Heart left ventricle (tissue), 16 donors: Measurements from ENCODE around the gene RPP25L. TPM values are rescaled to one million over a fixed set of nuclear protein-coding genes. Genes with fewer than 3 reads are reported as not detected.
A peak's percentile ranks its signal among the peaks of the same experiment; 100 is the strongest.
"Not testable (repeated sequence)": the region's sequence is repeated elsewhere in the genome, so short reads cannot be mapped to it uniquely, and the experiment has no call there.

ENCODE experiments used
- ATAC-seq, 4 donors: fragments of 200-7000 bp; cut with Tn5 transposase; one replicate each; pipeline ENCODE4 v1.9.1; 2020 to 2022; ENCODE audit warnings: moderate library complexity in 4 of 4, mild to moderate bottlenecking in 3 of 4, moderate number of reproducible peaks in 1 of 4
- DNase-seq, 5 donors: peaks; one replicate each; pipeline ENCODE4 v3.0.0-alpha.2; 2020
- H3K27ac ChIP-seq, 12 donors: fragments of 200-600 bp; sonication (generic) in 4 of 12; one replicate each; pipeline versions ENCODE4 v1.5.0 to v1.8.0; 2016 to 2022; ENCODE audit warnings: mild to moderate bottlenecking in 2 of 12
- H3K27me3 ChIP-seq, 9 donors: fragments of 200-600 bp; sonication (generic) in 2 of 9; one replicate each; pipeline versions ENCODE4 v1.5.1 to v1.8.0; 2016 to 2022; ENCODE audit warnings: mild to moderate bottlenecking in 3 of 9
- H3K36me3 ChIP-seq, 9 donors: fragments of 200-600 bp; sonication (generic) in 2 of 9; one replicate each; pipeline versions ENCODE4 v1.5.0 to v1.8.0; 2018 to 2022; ENCODE audit warnings: mild to moderate bottlenecking in 2 of 9
- H3K4me1 ChIP-seq, 12 donors: fragments of 200-600 bp; sonication (generic) in 4 of 12; one replicate each; pipeline versions ENCODE4 v1.5.0 to v1.8.0; 2016 to 2022; ENCODE audit warnings: mild to moderate bottlenecking in 3 of 12
- H3K4me3 ChIP-seq, 12 donors: fragments of 200-600 bp; sonication (generic) in 4 of 12; one replicate each; pipeline versions ENCODE4 v1.5.0 to v1.8.0; 2017 to 2022; ENCODE audit warnings: mild to moderate bottlenecking in 9 of 12, moderate library complexity in 4 of 12
- H3K9me3 ChIP-seq, 12 donors: fragments of 200-600 bp; sonication (generic) in 4 of 12; one replicate each; pipeline versions ENCODE4 v1.5.0 to v1.8.0; 2016 to 2022; ENCODE audit warnings: mild to moderate bottlenecking in 1 of 12
- POLR2A ChIP-seq, 2 donors: fragments of 450-650 bp; IDR thresholded peaks; one replicate each; pipeline ENCODE4 v1.6.1; 2017; ENCODE audit warnings: antibody characterized with exemption in 2 of 2, mild to moderate bottlenecking in 2 of 2, moderate library complexity in 2 of 2
- WGBS, 4 donors: extraction: QIAGEN DNeasy Blood & Tissue Kit in 2 of 4; methylation state at CpG; one replicate each; pipeline versions ENCODE4 v1.1.5 to v1.1.7; 2013 to 2018; 5-methylcytosine and 5-hydroxymethylcytosine counted together
- intact Hi-C, 10 donors: fragments of 100-400 bp; cut with DNase I; formaldehyde crosslinking; loops; one replicate each; pipeline versions ENCODE4 v1.11.1 to v1.14.2; 2022
- polyA plus RNA-seq, 2 donors: library from polyadenylated mRNA; stranded (reverse); fragments of 200-250 nt; gene quantifications; one replicate each; pipeline ENCODE4 v1.2.3, GENCODE V29; 2013
- total RNA-seq, 9 donors: library from RNA; depleted of rRNA in 2 of 9; stranded (reverse); fragments of >200 nt in 2 of 9; fragmentation: NEBNext Ultra II Directional in 3 of 9; extraction: Animal tissue kit (Norgen Biotek cat#: 25700) in 3 of 9; gene quantifications; one replicate each; pipeline versions ENCODE4 v1.1.0 to v1.2.4, GENCODE V29; 2016 to 2023
- TF ChIP-seq, protein P1 (sequence below), 12 donors: fragments of 200-600 bp; sonication (generic) in 4 of 12; IDR thresholded peaks; one replicate each; pipeline versions ENCODE4 v1.5.0 to v1.8.0; 2018 to 2022; ENCODE audit warnings: antibody characterized with exemption in 12 of 12, mild to moderate bottlenecking in 5 of 12
- donor health status: ischemic (EF 13 %, LVEDD 7.1; RV severe dilation, severe dysfunction).
- donor health status: healthy with polysubstance abuse.
- donor health status: DM: no; HTN: yes; CAD: no.
- donor health status: DM: no; HTN: no; CAD: no.
- donor health status: ischemic (EF 25% LVEDD 6.9; RV normal size, moderate dysfunction).
- donor health status: ischemic (EF 25% LVEDD 5.7; RV mildly dilated, moderate dysfunction).
- donor health status: healthy.
- donor health status: DM: yes; HTN: yes; CAD: no.
- donor health status: ischemic (EF 35%, LVEDD 5.7; RV mildly dilated, moderate dysfunction).
- donor health status: nonischemic (EF 11% LVEDD 7.7; RV severe dilation, severe dysfunction).
- donor health status: DM: yes; HTN: yes; CAD: no.
- donor health status: PGD.
- donor health status: ischemic (EF 29% LVEDD 5.4; RV normal size, mild dysfunction).
- donor health status: nonischemic (EF 23%, LVEDD 6.1; RV moderate dilation, normal function).

RPP25L gene
- total and polyA plus RNA-seq, 11 donors: 22.5 to 79.2 (median 38.3) TPM

DNA sequence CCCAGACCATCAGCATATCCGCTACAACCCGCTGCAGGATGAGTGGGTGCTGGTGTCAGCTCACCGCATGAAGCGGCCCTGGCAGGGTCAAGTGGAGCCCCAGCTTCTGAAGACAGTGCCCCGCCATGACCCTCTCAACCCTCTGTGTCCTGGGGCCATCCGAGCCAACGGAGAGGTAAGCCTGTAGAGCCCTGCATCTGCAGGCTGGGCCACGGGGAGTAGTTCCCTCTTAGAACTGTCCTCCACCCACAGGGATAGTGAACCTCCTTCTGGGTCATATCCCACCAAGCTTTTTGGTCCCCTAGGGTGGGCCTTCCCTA lies 35.1 kb upstream of the RPP25L start:
- peaks cover 0 to 40% (median 34%) of the 10 kb centered on the region in 12 donors for H3K4me1 ChIP-seq
- H3K27ac ChIP-seq: peak overlapping the region; percentile 54 to 96 (median 93)
- DNase-seq (no peak), ATAC-seq (no peak)
- intact Hi-C loops: no loop called here
- TF ChIP-seq, protein P1, sequence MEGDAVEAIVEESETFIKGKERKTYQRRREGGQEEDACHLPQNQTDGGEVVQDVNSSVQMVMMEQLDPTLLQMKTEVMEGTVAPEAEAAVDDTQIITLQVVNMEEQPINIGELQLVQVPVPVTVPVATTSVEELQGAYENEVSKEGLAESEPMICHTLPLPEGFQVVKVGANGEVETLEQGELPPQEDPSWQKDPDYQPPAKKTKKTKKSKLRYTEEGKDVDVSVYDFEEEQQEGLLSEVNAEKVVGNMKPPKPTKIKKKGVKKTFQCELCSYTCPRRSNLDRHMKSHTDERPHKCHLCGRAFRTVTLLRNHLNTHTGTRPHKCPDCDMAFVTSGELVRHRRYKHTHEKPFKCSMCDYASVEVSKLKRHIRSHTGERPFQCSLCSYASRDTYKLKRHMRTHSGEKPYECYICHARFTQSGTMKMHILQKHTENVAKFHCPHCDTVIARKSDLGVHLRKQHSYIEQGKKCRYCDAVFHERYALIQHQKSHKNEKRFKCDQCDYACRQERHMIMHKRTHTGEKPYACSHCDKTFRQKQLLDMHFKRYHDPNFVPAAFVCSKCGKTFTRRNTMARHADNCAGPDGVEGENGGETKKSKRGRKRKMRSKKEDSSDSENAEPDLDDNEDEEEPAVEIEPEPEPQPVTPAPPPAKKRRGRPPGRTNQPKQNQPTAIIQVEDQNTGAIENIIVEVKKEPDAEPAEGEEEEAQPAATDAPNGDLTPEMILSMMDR (IDR thresholded peaks at IDR 0.05): peak in 1 of 12 donors; percentile 5
- TF ChIP-seq POLR2A (IDR thresholded peaks at IDR 0.05): no peak
- H3K9me3 ChIP-seq: no peaks in the 10 kb centered on the region
- H3K27me3 ChIP-seq: no peaks in the 10 kb centered on the region
- peaks cover 0 to 29% (median 21%) of the 10 kb centered on the region in 9 donors for H3K36me3 ChIP-seq
- 0 to 2% (median 1%) methylated on average over 5 to 8 of the region's 8 CpGs for WGBS, 4 donors
- peak overlapping the region; percentile 38 to 96 (median 80) for H3K4me3 ChIP-seq

DNA sequence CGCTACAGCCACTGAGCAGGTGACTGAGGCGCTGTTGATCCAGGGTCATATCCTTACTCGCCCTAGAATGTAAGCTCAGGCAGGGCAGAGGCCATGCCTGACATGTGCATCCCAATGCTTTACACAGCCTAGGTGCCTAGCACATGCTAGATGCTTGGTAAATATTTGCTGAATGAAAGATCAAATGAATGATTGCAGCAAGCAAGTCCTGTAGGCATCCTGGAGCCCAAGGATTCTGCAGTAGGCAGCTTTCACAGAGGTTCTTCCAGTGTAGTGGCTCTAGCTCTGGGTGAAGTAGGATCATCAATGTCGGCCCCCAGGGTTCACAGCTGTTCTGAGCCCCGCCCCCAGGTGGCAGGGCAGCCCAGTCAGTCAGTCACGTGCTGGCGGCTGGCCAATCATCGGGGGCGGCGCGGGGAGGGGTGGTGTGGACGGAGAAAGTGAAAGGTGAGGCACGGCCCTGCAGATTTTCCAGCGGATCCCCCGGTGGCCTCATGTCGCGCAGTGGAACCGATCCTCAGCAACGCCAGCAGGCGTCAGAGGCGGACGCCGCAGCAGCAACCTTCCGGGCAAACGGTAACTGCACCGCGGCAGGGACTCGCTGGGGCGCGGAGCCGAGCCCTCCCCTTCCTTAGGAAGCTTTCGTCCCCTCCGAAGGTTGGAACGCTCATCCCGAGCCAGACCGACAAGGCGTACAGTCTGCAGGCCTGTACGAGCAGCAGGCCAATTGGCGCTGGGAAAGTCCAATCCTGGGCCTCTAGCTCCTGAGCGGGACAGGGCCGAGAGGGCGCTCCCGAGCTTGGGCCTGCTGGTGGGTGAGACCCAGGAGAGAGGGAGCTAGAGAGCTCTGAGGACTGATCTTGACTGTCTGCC lies 34.5 kb upstream of the RPP25L start, which contains the start of gene GALT:
Gene GALT (plus strand): TSS at position 465 of the 873 bp plus-strand sequence. CDS start 30 bp downstream, at position 495.
- Histone ChIP-seq H3K27ac (peak within 1 kb of the TSS; percentile 54 to 96 (median 93)), H3K9me3 (no peaks in the 10 kb centered on the region), H3K4me1 (peaks cover 0 to 37% (median 29%) of the 10 kb centered on the region in 12 donors), H3K27me3 (no peaks in the 10 kb centered on the region), H3K4me3 (peak within 1 kb of the TSS; percentile 38 to 96 (median 80)), H3K36me3 (peaks cover 0 to 29% (median 21%) of the 10 kb centered on the region in 9 donors)
- ATAC-seq (peak; percentile 79 to 89 (median 86)), DNase-seq (peak; percentile 93 to 99 (median 96))
- intact Hi-C loops: no loop called here
- WGBS, 4 donors: 5 to 10% (median 6%) methylated on average over 21 to 43 of the region's 43 CpGs
- TF ChIP-seq POLR2A (IDR thresholded peaks at IDR 0.05): peak in 1 of 2 donors; percentile 72
- TF ChIP-seq, protein P1 (IDR thresholded peaks at IDR 0.05): peak; percentile 13 to 57 (median 36)

DNA sequence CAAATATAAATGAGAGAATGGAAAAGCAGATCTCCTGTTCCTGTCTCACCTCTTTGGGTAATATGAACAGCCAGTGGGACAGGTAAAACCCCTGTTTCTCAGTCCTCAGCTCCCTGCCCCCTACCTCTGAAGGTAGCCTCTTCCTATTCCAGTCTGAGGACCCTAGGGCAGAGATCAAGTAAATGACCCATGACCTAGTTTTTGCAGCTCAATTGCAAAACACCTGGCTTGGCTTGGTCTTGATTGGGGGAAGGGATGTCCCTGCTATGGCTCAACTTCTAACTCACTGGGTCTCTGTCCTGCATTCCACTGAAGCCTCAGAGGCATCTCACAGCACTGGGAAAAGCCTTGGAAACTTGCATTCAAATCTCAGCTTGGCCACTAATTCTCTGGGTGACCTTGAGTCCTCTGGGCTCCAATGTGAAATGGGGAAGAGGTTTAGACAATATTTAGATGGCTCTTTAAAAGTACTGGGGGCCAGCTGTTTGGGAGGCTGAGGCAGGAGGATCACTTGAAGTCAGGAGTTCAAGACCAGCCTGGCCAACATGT lies 32.9 kb upstream of the RPP25L start:
- Histone ChIP-seq H3K9me3 (no peaks in the 10 kb centered on the region), H3K4me3 (no peak overlapping the region), H3K27me3 (no peaks in the 10 kb centered on the region), H3K27ac (no peak overlapping the region), H3K4me1 (peaks cover 0 to 28% (median 22%) of the 10 kb centered on the region in 12 donors), H3K36me3 (peaks cover 0 to 19% (median 17%) of the 10 kb centered on the region in 9 donors)
- ATAC-seq (no peak), DNase-seq (no peak)
- intact Hi-C loops: no loop called here
- TF ChIP-seq, protein P1 (IDR thresholded peaks at IDR 0.05): no peak
- no peak for TF ChIP-seq POLR2A (IDR thresholded peaks at IDR 0.05)

DNA sequence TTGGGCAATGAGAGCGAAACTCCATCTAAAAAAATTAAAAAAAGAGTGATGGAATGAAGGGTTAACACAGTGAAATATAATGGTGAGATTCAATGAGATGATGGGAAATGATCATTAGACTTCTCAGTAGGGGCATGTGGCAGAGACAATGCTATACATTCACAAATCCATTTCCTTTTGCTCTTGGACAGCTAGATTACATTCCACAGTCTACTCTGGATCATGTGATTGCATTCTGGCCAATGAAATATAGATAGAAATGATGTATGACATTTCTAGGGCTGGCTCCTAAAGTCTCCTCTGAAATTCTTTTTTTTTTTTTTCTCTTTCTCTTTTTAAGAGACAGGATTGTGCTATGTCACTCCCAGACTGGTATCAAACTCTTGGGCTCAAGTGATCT lies 30.8 kb upstream of the RPP25L start:
- no peaks in the 10 kb centered on the region for H3K36me3 ChIP-seq
- H3K9me3 ChIP-seq: no peaks in the 10 kb centered on the region
- no peaks in the 10 kb centered on the region for H3K27me3 ChIP-seq
- DNase-seq (no peak), ATAC-seq (no peak)
- no peak overlapping the region for H3K4me3 ChIP-seq
- intact Hi-C loops: no loop called here
- TF ChIP-seq, protein P1 (IDR thresholded peaks at IDR 0.05): no peak
- no peak for TF ChIP-seq POLR2A (IDR thresholded peaks at IDR 0.05)
- 94 to 98% (median 97%) methylated on average over 1 of the region's 1 CpG for WGBS, 4 donors
- no peak overlapping the region for H3K27ac ChIP-seq
- peaks cover 0 to 23% (median 18%) of the 10 kb centered on the region in 12 donors for H3K4me1 ChIP-seq

DNA sequence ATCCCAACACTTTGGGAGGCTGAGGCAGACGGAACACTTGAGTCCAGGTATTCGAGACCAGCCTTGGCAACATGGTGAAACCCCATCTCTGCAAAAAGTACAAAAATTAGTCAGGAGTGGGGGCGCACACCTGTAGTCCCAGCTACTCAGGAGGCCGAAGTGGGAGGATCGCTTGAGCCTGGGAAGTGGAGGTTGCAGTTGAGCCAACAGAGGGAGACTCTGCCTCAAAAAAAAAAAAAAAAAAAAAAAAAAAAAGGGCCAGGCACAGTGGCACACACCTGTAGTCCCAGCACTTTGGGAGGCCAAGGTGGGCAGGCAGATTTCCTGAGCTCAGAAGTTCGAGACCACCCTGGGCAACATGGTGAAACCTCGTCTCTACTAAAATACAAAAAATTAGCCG lies 27.4 kb upstream of the RPP25L start:
- H3K27me3 ChIP-seq, H3K4me3 ChIP-seq, ATAC-seq, intact Hi-C loops, DNase-seq, H3K9me3 ChIP-seq, H3K27ac ChIP-seq, H3K36me3 ChIP-seq: not testable (repeated sequence)
- peaks cover 0 to 27% (median 18%) of the 10 kb centered on the region in 12 donors for H3K4me1 ChIP-seq
- 85 to 90% (median 86%) methylated on average over 8 of the region's 8 CpGs for WGBS, 4 donors
